Lower lobe of right lung (tissue), 2 donors: ENCODE results near the gene PPT2. TPM values are rescaled to one million over a fixed set of nuclear protein-coding genes. Genes with fewer than 3 reads are reported as not detected.

Source experiments
- ATAC-seq, 2 donors: fragments of 200-7000 bp; cut with Tn5 transposase; one replicate each; pipeline ENCODE4 v1.9.1; 2020 to 2022; ENCODE audit warnings: mild to moderate bottlenecking in 2 of 2, moderate library complexity in 2 of 2
- DNase-seq: peaks from one replicate; pipeline ENCODE4 v3.0.0-alpha.2; 2020
- H3K27ac ChIP-seq: fragments of 200-600 bp; one replicate; pipeline ENCODE4 v1.8.0; 2022
- H3K27me3 ChIP-seq: fragments of 200-600 bp; one replicate; pipeline ENCODE4 v1.8.0; 2022; ENCODE audit warnings: low read depth
- H3K36me3 ChIP-seq: fragments of 200-600 bp; one replicate; pipeline ENCODE4 v1.8.0; 2022; ENCODE audit warnings: mild to moderate bottlenecking
- H3K4me1 ChIP-seq: fragments of 200-600 bp; one replicate; pipeline ENCODE4 v1.8.0; 2022
- H3K4me3 ChIP-seq: fragments of 200-600 bp; one replicate; pipeline ENCODE4 v1.8.0; 2022; ENCODE audit warnings: mild to moderate bottlenecking
- H3K9me3 ChIP-seq: fragments of 200-600 bp; one replicate; pipeline ENCODE4 v1.8.0; 2022
- intact Hi-C: fragments of 100-400 bp; cut with DNase I; formaldehyde crosslinking; loops from one replicate; pipeline ENCODE4 v1.11.0; 2022
- total RNA-seq: library from RNA; stranded (reverse); fragmentation: NEBNext Ultra II Directional; extraction: Animal tissue kit (Norgen Biotek cat#: 25700); gene quantifications from one replicate; pipeline ENCODE4 v1.2.1, GENCODE V29; 2021
- TF ChIP-seq, protein P1 (sequence below): fragments of 200-600 bp; IDR thresholded peaks from one replicate; pipeline ENCODE4 v1.8.0; 2022; ENCODE audit warnings: antibody characterized with exemption, mild to moderate bottlenecking
- donor health status: DM: no; HTN: yes; CAD: no; lungs with severe emphysema.

Gene PPT2
- total RNA-seq, 1 donor from 2014 or later: 13.7 TPM

DNA sequence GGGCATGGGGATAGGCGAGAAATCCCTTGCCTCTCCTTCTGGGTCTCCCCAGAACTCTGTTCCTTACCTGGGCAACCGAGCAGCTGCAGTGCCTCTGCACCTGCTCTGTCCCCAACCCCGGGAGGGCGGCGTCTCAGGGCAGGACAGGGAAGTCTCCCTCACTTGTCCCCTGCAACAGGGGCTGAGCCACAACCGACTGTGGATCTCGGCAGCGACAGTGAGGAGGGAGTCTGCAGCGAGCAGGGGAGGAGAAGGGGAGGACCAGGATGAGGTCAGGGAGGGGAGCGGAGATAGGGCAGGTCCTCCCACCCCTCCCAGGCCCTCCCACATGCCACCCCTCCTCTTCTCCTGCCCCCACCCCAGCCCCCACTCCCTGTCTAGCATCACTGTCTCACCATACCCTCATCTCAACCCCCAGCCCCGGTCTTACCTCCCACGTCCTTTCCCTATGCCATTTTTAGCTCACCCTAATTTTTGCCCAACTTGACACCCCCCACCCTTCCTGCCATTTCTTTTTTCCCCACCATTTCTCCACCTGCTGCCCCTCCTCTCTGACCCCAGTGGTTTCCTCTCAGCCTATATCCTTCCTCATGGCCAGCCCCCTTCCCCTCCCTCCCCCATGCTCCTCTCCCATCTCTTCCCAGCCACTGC is 44.7 kb upstream of the PPT2 start, which contains the start of gene TNXB:
TNXB (minus strand) TSS at position 225 of the 651 bp plus-strand sequence. CDS start 11,140 bp downstream, outside the sequence.
- TF ChIP-seq, protein P1, sequence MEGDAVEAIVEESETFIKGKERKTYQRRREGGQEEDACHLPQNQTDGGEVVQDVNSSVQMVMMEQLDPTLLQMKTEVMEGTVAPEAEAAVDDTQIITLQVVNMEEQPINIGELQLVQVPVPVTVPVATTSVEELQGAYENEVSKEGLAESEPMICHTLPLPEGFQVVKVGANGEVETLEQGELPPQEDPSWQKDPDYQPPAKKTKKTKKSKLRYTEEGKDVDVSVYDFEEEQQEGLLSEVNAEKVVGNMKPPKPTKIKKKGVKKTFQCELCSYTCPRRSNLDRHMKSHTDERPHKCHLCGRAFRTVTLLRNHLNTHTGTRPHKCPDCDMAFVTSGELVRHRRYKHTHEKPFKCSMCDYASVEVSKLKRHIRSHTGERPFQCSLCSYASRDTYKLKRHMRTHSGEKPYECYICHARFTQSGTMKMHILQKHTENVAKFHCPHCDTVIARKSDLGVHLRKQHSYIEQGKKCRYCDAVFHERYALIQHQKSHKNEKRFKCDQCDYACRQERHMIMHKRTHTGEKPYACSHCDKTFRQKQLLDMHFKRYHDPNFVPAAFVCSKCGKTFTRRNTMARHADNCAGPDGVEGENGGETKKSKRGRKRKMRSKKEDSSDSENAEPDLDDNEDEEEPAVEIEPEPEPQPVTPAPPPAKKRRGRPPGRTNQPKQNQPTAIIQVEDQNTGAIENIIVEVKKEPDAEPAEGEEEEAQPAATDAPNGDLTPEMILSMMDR: no peak
- H3K27me3 ChIP-seq: no peaks in the 10 kb centered on the region
- H3K4me1 ChIP-seq: peaks cover 71% of the 10 kb centered on the region
- ATAC-seq (peak; percentile 7 to 37), DNase-seq (no peak)
- peak within 1 kb of the TSS; percentile 61 for H3K4me3 ChIP-seq
- no peaks in the 10 kb centered on the region for H3K36me3 ChIP-seq
- no peaks in the 10 kb centered on the region for H3K9me3 ChIP-seq
- H3K27ac ChIP-seq: peak within 1 kb of the TSS; percentile 85
- intact Hi-C loops: no loop called here

DNA sequence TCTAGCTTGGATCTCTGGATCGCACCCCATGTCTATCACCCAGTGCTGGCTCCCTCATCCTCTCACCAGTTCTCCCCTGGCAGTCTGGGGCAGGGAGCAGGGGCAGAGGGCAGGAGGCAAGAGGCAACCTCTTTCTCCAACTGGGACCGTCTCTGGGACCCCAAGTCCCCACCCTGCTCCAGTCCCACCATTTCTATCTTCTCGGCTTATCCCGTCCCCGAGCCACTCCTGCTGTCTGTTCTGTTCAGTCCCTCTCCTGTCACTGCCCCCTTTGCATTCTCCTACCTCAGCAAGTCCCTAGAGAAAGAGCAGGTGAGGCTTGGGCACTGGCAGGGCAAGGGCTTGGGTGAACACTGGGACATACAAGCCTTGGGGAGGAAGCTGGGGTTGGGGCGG is 44.2 kb upstream of the PPT2 start:
- Histone ChIP-seq H3K36me3 (no peaks in the 10 kb centered on the region), H3K27me3 (no peaks in the 10 kb centered on the region), H3K4me1 (peaks cover 76% of the 10 kb centered on the region), H3K27ac (peak overlapping the region; percentile 85), H3K9me3 (no peaks in the 10 kb centered on the region), H3K4me3 (peak overlapping the region; percentile 61)
- intact Hi-C loops: no loop called here
- DNase-seq (no peak), ATAC-seq (no peak)
- TF ChIP-seq, protein P1: no peak

DNA sequence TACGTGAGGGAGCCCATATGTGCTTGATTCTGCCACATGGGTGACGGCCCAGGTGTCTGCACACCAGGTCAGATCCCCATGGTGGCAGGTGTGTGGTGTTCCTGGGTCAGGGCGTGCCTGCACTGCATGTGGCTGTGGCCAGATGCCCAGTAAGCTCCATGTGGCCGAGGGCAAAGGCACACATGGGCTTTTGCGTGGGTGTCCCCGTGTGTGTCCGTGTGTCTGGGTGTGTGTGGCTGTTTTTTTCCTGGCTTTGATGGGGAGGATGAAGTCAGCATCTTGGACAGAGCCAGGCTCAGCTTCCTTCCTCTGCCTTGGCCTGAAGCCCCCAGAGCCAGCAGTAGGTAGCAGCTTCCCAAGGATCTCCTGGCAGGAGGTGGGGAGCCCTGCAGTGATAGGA is 43.3 kb upstream of the PPT2 start:
- Histone ChIP-seq H3K4me1 (peaks cover 79% of the 10 kb centered on the region), H3K36me3 (peaks cover 4% of the 10 kb centered on the region), H3K4me3 (no peak overlapping the region), H3K27me3 (no peaks in the 10 kb centered on the region), H3K27ac (peak overlapping the region; percentile 85), H3K9me3 (no peaks in the 10 kb centered on the region)
- intact Hi-C loops: no loop called here
- TF ChIP-seq, protein P1: no peak
- ATAC-seq (no peak), DNase-seq (no peak)

DNA sequence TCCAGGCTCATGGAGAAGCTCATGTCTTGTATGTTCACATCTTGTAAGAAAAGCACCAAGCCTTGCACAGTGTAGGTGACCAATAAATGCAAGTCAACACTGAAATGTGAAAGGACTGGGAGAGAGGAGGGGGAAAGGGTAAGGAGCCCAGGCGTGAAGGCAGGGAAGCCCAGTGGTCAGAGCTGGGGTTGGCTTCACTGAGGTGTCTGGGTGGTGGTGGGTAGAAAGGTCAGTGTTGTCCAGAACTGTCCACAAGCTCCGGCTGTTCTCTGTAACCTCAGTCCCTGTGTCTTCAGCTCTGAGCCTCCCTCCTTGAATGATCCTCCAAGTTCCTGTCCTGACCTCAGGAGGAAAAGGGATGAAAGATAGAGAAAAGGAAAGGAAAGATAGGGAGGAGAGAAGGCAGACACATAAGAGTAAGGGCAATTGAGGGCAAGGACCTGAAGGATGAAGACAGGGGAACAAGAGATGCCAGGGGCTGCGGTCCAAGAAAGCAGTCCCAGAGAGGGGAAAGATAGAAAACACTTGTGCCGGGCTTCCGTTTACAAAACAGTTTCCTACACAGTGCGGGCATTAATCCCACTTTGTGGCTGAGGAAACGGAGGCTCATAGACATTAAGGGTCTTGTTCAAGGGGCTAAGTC is 42.4 kb upstream of the PPT2 start:
- H3K27me3 ChIP-seq: no peaks in the 10 kb centered on the region
- peak overlapping the region; percentile 85 for H3K27ac ChIP-seq
- H3K36me3 ChIP-seq: peaks cover 13% of the 10 kb centered on the region
- peaks cover 72% of the 10 kb centered on the region for H3K4me1 ChIP-seq
- DNase-seq (no peak), ATAC-seq (no peak)
- no peak overlapping the region for H3K4me3 ChIP-seq
- intact Hi-C loops: no loop called here
- H3K9me3 ChIP-seq: no peaks in the 10 kb centered on the region
- TF ChIP-seq, protein P1: no peak

DNA sequence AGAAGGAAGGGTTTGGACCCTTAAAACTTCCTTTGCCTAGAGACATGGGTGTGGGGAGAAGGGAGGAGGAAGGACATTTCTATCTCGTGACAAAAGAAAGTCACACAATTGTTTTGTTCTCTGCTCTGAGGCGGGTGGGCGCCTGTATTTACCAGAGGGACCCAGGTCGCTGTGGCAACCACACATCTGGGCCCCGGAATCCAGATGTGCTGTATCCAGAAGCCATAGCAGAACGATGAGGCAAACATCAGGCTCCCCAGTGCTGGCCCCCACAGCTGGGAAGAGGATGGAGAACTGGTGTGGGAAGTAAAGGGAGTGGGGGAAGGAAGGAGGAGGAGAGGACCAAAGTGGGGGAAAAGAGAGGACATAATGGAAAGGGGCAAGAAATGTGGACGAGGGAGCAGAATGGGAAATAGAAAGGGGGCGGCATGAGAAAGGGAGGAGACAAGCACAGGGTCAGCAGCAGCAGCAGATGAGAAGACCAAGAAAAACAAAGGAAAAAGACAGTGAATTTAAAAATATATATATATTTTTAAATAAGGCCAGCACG is 41.4 kb upstream of the PPT2 start:
- Histone ChIP-seq H3K4me3 (no peak overlapping the region), H3K9me3 (no peaks in the 10 kb centered on the region), H3K4me1 (peaks cover 62% of the 10 kb centered on the region), H3K36me3 (peaks cover 23% of the 10 kb centered on the region), H3K27ac (peak overlapping the region; percentile 85), H3K27me3 (no peaks in the 10 kb centered on the region)
- no peak for ATAC-seq
- DNase-seq: no peak
- TF ChIP-seq, protein P1: no peak
- intact Hi-C loops: no loop called here
